Astrocyte (in vitro differentiated cells and primary cell): ENCODE results near the gene SLC39A3.

ENCODE experiments used
- CTCF ChIP-seq: IDR thresholded peaks from 2 replicates; pipeline ENCODE4 v1.5.1; 2011; ENCODE audit warnings: low read depth, mild to moderate bottlenecking, inconsistent platforms, low read length, moderate library complexity; ENCODE audit not compliant: insufficient read depth
- EZH2 ChIP-seq: IDR thresholded peaks from 2 replicates; pipeline ENCODE4 v1.6.1; 2012; ENCODE audit warnings: mild to moderate bottlenecking, low read length, inconsistent platforms; ENCODE audit not compliant: insufficient read depth

GRCh38 chr19:2703077-2703437 is 36.8 kb downstream of the SLC39A3 start:
- no peak for TF ChIP-seq CTCF
- TF ChIP-seq EZH2, result no peak
